ENCODE results near the gene TMEM187.

The TMEM187 gene

DNA sequence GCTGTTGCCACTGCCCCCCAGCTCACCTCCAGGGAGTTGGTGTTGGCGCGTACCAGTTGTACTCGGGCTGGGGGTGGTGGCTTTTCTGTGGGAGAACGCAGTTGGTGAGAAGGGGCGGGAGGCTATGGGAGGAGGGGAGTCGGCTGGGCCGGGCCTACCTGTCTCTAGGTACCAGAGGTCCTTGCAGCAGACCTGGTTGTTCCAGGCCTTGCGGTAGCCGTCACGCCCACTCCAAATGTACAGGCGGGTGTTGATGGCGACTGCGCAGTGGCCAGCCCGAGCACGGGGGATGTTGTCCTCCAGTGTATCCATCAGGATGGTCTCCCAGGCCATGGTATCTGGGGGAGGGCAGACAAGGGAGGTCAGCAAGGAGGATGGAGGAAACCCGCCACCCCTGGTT, 12.5 kb upstream of the TMEM187 start:
- TF ChIP-seq SIN3A (IDR thresholded peaks at IDR 0.05; ENCODE audit: borderline replicate concordance, insufficient read depth, low read length): no peak
- no peak for TF ChIP-seq TAF1 (IDR thresholded peaks at IDR 0.05; ENCODE audit: borderline replicate concordance, insufficient read depth, low read length)
- TF ChIP-seq REST (IDR thresholded peaks at IDR 0.05; ENCODE audit: insufficient read depth in 1 of 2, low read depth in 2 of 2, low read length in 2 of 2): no peak
- no peak for TF ChIP-seq POLR2AphosphoS5 (IDR thresholded peaks at IDR 0.05; ENCODE audit: low read depth, low read length)
- TF ChIP-seq FOXP2 (optimal IDR thresholded peaks at IDR 0.05; ENCODE audit: borderline replicate concordance, extremely low read depth, extremely low read length, insufficient read depth): no peak

- TF ChIP-seq POLR2AphosphoS5 (IDR thresholded peaks at IDR 0.05; ENCODE audit: low read depth, low read length) (no peak), SIN3A (IDR thresholded peaks at IDR 0.05; ENCODE audit: borderline replicate concordance, insufficient read depth, low read length) (no peak), REST (IDR thresholded peaks at IDR 0.05; ENCODE audit: insufficient read depth in 1 of 2, low read depth in 2 of 2, low read length in 2 of 2) (no peak)
These were observed 11.8 kb upstream of the TMEM187 start for GRCh38 chrX:153960786-153961185.

DNA sequence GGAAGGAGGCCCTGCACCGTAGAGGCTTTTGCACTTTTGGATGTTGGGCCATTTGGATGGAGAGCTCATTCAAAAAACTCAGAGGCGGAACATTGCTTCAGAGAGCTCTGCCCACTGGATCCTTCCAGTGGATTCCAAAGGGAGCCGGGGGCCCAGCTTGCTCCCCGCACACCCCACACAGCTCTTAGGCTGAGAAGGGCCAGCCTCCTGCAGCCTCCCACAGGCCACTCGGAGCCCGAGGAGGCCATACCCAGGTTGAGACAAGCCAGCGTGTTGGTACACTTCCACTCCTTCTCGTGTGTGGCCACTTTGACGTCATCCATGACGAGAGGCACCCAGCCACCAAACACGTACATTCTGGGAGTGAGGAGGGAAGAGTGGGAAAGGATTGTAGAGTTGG, 11.3 kb upstream of the TMEM187 start:
- TF ChIP-seq REST (IDR thresholded peaks at IDR 0.05; ENCODE audit: insufficient read depth in 1 of 2, low read depth in 2 of 2, low read length in 2 of 2) (no peak), POLR2AphosphoS5 (IDR thresholded peaks at IDR 0.05; ENCODE audit: low read depth, low read length) (no peak), FOXP2 (optimal IDR thresholded peaks at IDR 0.05; ENCODE audit: borderline replicate concordance, extremely low read depth, extremely low read length, insufficient read depth) (no peak), TAF1 (IDR thresholded peaks at IDR 0.05; ENCODE audit: borderline replicate concordance, insufficient read depth, low read length) (no peak), SIN3A (IDR thresholded peaks at IDR 0.05; ENCODE audit: borderline replicate concordance, insufficient read depth, low read length) (no peak)

GRCh38 chrX:153963546-153963945, 9.0 kb upstream of the TMEM187 start:
- no peak for TF ChIP-seq SIN3A (IDR thresholded peaks at IDR 0.05; ENCODE audit: borderline replicate concordance, insufficient read depth, low read length)
- TF ChIP-seq POLR2AphosphoS5 (IDR thresholded peaks at IDR 0.05; ENCODE audit: low read depth, low read length): no peak
- TF ChIP-seq TAF1 (IDR thresholded peaks at IDR 0.05; ENCODE audit: borderline replicate concordance, insufficient read depth, low read length): no peak
- TF ChIP-seq FOXP2 (optimal IDR thresholded peaks at IDR 0.05; ENCODE audit: borderline replicate concordance, extremely low read depth, extremely low read length, insufficient read depth): no peak
- TF ChIP-seq REST (IDR thresholded peaks at IDR 0.05; ENCODE audit: insufficient read depth in 1 of 2, low read depth in 2 of 2, low read length in 2 of 2): no peak

DNA sequence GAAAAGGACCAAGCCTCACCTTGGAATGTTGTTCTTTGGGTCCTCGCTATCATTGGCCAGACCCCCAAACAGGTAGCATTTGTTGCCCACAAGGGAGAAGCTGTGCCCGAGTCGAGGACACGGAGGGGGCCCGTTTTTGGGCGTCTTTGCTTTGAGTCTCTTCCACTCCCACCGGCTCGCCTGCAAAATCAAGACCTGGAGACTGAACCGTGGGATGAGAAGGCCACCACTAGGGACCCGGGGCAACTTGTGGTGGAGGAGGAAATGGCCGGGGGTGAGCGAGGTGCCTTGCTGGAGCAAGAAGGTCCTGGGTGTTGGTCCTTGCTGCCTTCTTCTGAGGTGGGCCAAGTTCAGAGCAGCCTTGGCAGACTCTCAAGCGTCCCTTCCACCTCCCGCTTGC, 8.4 kb upstream of the TMEM187 start:
- TF ChIP-seq REST (IDR thresholded peaks at IDR 0.05; ENCODE audit: insufficient read depth in 1 of 2, low read depth in 2 of 2, low read length in 2 of 2) (no peak), FOXP2 (optimal IDR thresholded peaks at IDR 0.05; ENCODE audit: borderline replicate concordance, extremely low read depth, extremely low read length, insufficient read depth) (no peak), POLR2AphosphoS5 (IDR thresholded peaks at IDR 0.05; ENCODE audit: low read depth, low read length) (no peak), TAF1 (IDR thresholded peaks at IDR 0.05; ENCODE audit: borderline replicate concordance, insufficient read depth, low read length) (no peak), SIN3A (IDR thresholded peaks at IDR 0.05; ENCODE audit: borderline replicate concordance, insufficient read depth, low read length) (no peak)

Measured in PFSK-1 (cell line).